H1 (cell line): Measurements from ENCODE around the gene SMOC2. TPM values are rescaled to one million over a fixed set of nuclear protein-coding genes. Genes with fewer than 3 reads are reported as not detected.

ENCODE experiments used
- CTCF ChIA-PET: fragments of 300-600 bp; sonication (Branson Sonifier 250); formaldehyde crosslinking; loops from one replicate; lab custom pipeline; 2021; ENCODE audit not compliant: partially characterized antibody; lab: Charles Lee
- POLR2A ChIA-PET: fragments of 300-600 bp; sonication (Branson Sonifier 250); formaldehyde crosslinking; loops from one replicate; lab custom pipeline; 2021; ENCODE audit warnings: inconsistent platforms; ENCODE audit not compliant: partially characterized antibody; lab: Charles Lee
- DNase-seq, 2 experiments: peaks; one replicate each; pipeline versions ENCODE4 v3.0.0 to v3.0.0-alpha.2; 2010 to 2022; ENCODE audit warnings: low spot score in 2 of 2, low read depth in 1 of 2, mixed read lengths in 1 of 2
- FAIRE-seq: peaks from 2 replicates; lab custom pipeline; 2011; peaks lifted over from hg19 to GRCh38; lab: Jason Lieb, UNC
- H2AFZ ChIP-seq: 2 replicates; pipeline ENCODE4 v1.8.1; 2012; ENCODE audit warnings: low read length, inconsistent platforms
- H2AK5ac ChIP-seq: 2 replicates; pipeline ENCODE4 v1.6.1; 2013; ENCODE audit warnings: low read depth, low read length
- H2BK120ac ChIP-seq: replicated peaks from 2 replicates; pipeline ENCODE3; 2013; ENCODE audit warnings: low read depth, low read length, inconsistent platforms
- H2BK12ac ChIP-seq: 2 replicates; pipeline ENCODE4 v1.6.1; 2013; ENCODE audit warnings: low read depth, low read length
- H2BK15ac ChIP-seq: 2 replicates; pipeline ENCODE4 v1.6.1; 2013; ENCODE audit warnings: low read length
- H2BK20ac ChIP-seq: 2 replicates; pipeline ENCODE4 v1.6.1; 2013; ENCODE audit warnings: low read length
- H2BK5ac ChIP-seq: 2 replicates; pipeline ENCODE4 v1.6.1; 2013; ENCODE audit warnings: low read depth, low read length
- H3K14ac ChIP-seq: 2 replicates; pipeline ENCODE4 v1.6.1; 2013; ENCODE audit warnings: inconsistent platforms; ENCODE audit not compliant: insufficient read length
- H3K18ac ChIP-seq: 2 replicates; pipeline ENCODE4 v1.6.1; 2013; ENCODE audit warnings: low read length; ENCODE audit errors: extremely low read depth
- H3K23ac ChIP-seq: 2 replicates; pipeline ENCODE4 v1.6.1; 2013; ENCODE audit warnings: inconsistent platforms; ENCODE audit not compliant: insufficient read length
- H3K23me2 ChIP-seq: 2 replicates; pipeline ENCODE4 v1.6.1; 2013; ENCODE audit warnings: low read depth, low read length
- H3K27ac ChIP-seq: 2 replicates; pipeline ENCODE4 v1.6.1; 2011; ENCODE audit warnings: low read depth, low read length, inconsistent platforms
- H3K27me3 ChIP-seq, 4 experiments: replicated peaks in 1 of 4; 1 replicate in 1 of 4; 2 replicates in 3 of 4; pipeline versions ENCODE4 v1.6.1 to v1.8.1; 2011 to 2013; ENCODE audit warnings: low read length in 3 of 4, mild to moderate bottlenecking in 3 of 4, inconsistent platforms in 2 of 4, mixed read lengths in 2 of 4, moderate library complexity in 1 of 4; ENCODE audit not compliant: control insufficient read depth in 3 of 4, insufficient read depth in 3 of 4; ENCODE audit errors: extremely low read depth in 1 of 4
- H3K36me3 ChIP-seq, 4 experiments: 2 replicates each; pipeline versions ENCODE4 v1.6.1 to v1.8.1; 2011 to 2013; ENCODE audit warnings: mild to moderate bottlenecking in 4 of 4, low read length in 3 of 4, moderate library complexity in 2 of 4, control low read depth in 1 of 4, inconsistent platforms in 1 of 4; ENCODE audit not compliant: insufficient read depth in 4 of 4, control insufficient read depth in 2 of 4
- H3K4ac ChIP-seq: replicated peaks from 2 replicates; pipeline ENCODE3; 2013; ENCODE audit warnings: low read length, low read depth, mixed read lengths, inconsistent platforms; ENCODE audit not compliant: insufficient read length
- H3K4me1 ChIP-seq, 4 experiments: replicated peaks in 1 of 4; 1 replicate in 1 of 4; 2 replicates in 3 of 4; pipeline versions ENCODE4 v1.6.1 to v1.8.1; 2011 to 2013; ENCODE audit warnings: low read length in 3 of 4, inconsistent platforms in 2 of 4, mixed read lengths in 1 of 4; ENCODE audit not compliant: insufficient read depth in 4 of 4, control insufficient read depth in 3 of 4
- H3K4me2 ChIP-seq, 2 experiments: 2 replicates each; pipeline versions ENCODE4 v1.6.1 to v1.8.1; 2011 to 2013; ENCODE audit warnings: low read depth in 2 of 2, low read length in 2 of 2, control low read depth in 1 of 2, inconsistent platforms in 1 of 2, mild to moderate bottlenecking in 1 of 2; ENCODE audit not compliant: insufficient read depth in 1 of 2
- H3K4me3 ChIP-seq, 4 experiments: fragments of 200-600, 300-600 bp in 1 of 4; sonication (generic), shearing (Covaris generic), sonication (Bioruptor Twin) in 1 of 4; 2 replicates each; pipeline versions ENCODE4 v1.5.1 to v1.8.1; 2011 to 2016; ENCODE audit warnings: low read length in 4 of 4, low read depth in 3 of 4, control low read depth in 2 of 4, inconsistent platforms in 2 of 4, mild to moderate bottlenecking in 2 of 4, mixed read lengths in 1 of 4, moderate library complexity in 1 of 4; ENCODE audit not compliant: insufficient read depth in 2 of 4; ENCODE audit errors: extremely low read depth in 1 of 4
- H3K56ac ChIP-seq: replicated peaks from 2 replicates; pipeline ENCODE3; 2013; ENCODE audit warnings: low read depth, mild to moderate bottlenecking, mixed read lengths, low read length, inconsistent platforms; ENCODE audit not compliant: insufficient read length
- H3K79me1 ChIP-seq: 2 replicates; pipeline ENCODE4 v1.6.1; 2013; ENCODE audit warnings: low read depth, low read length, control low read depth
- H3K79me2 ChIP-seq, 2 experiments: 2 replicates each; pipeline versions ENCODE4 v1.6.1 to v1.8.1; 2012 to 2013; ENCODE audit warnings: low read length in 2 of 2, mild to moderate bottlenecking in 2 of 2, inconsistent platforms in 1 of 2; ENCODE audit not compliant: insufficient read depth in 2 of 2, control insufficient read depth in 1 of 2
- H3K9ac ChIP-seq, 4 experiments: replicated peaks in 1 of 4; 1 replicate in 1 of 4; 2 replicates in 3 of 4; pipeline versions ENCODE4 v1.6.1 to v1.8.1; 2011 to 2013; ENCODE audit warnings: low read depth in 3 of 4, low read length in 3 of 4, control low read depth in 2 of 4, mild to moderate bottlenecking in 2 of 4, moderate library complexity in 2 of 4, inconsistent platforms in 1 of 4; ENCODE audit errors: extremely low read depth in 1 of 4
- H3K9me3 ChIP-seq, 2 experiments: 2 replicates each; pipeline versions ENCODE4 v1.6.1 to v1.8.1; 2012 to 2013; ENCODE audit warnings: mild to moderate bottlenecking in 2 of 2, moderate library complexity in 2 of 2, control low read depth in 1 of 2, inconsistent platforms in 1 of 2, low read depth in 1 of 2, low read length in 1 of 2, mixed read lengths in 1 of 2; ENCODE audit not compliant: insufficient read depth in 2 of 2
- H4K20me1 ChIP-seq, 2 experiments: replicated peaks in 1 of 2; 2 replicates each; pipeline versions ENCODE3 to v1.8.1; 2011 to 2013; ENCODE audit warnings: inconsistent platforms in 2 of 2, low read length in 2 of 2, mild to moderate bottlenecking in 1 of 2; ENCODE audit not compliant: insufficient read depth in 2 of 2, control insufficient read depth in 1 of 2
- H4K5ac ChIP-seq: 2 replicates; pipeline ENCODE4 v1.6.1; 2013; ENCODE audit warnings: low read length, low read depth, mixed read lengths, inconsistent platforms; ENCODE audit not compliant: insufficient read length
- H4K8ac ChIP-seq: 2 replicates; pipeline ENCODE4 v1.8.0; 2013; ENCODE audit warnings: mild to moderate bottlenecking, moderate library complexity, low read length, inconsistent platforms; ENCODE audit not compliant: insufficient read depth; ENCODE audit errors: extremely low read depth
- H4K91ac ChIP-seq: replicated peaks from 2 replicates; pipeline ENCODE3; 2013; ENCODE audit warnings: low read length, mixed read lengths, inconsistent platforms; ENCODE audit not compliant: insufficient read length
- BRCA1 ChIP-seq: IDR thresholded peaks from 2 replicates; pipeline ENCODE4 v1.6.1; 2012; ENCODE audit warnings: low read depth, low read length, improper control_type of control experiment
- CBX5 ChIP-seq: fragments of 300-800, 300-1000 bp; sonication (generic); IDR thresholded peaks from 2 replicates; pipeline ENCODE4 v1.7.1; 2016; ENCODE audit warnings: antibody characterized with exemption, low read length, low read depth
- GABPA ChIP-seq: IDR thresholded peaks from 2 replicates; pipeline ENCODE4 v1.6.1; 2011; ENCODE audit warnings: mild to moderate bottlenecking, low read length, moderate library complexity, borderline replicate concordance; ENCODE audit not compliant: insufficient read depth
- WGBS, 2 experiments: shearing (Covaris generic) in 1 of 2; methylation state at CpG; one replicate each; pipeline versions ENCODE4 v1.1.6 to v1.1.7; 2013 to 2015; ENCODE audit warnings: low lambda C conversion rate in 2 of 2, mixed read lengths in 2 of 2, inconsistent platforms in 1 of 2, low coverage in 1 of 2, missing lambda C conversion rate in 1 of 2; ENCODE audit not compliant: insufficient replicate concordance in 2 of 2, insufficient coverage in 1 of 2, insufficient read length in 1 of 2; ENCODE audit errors: extremely low coverage in 1 of 2, missing lambda C conversion rate in 1 of 2; 5-methylcytosine and 5-hydroxymethylcytosine counted together
- polyA plus RNA-seq, 7 experiments: library from polyadenylated mRNA; depleted of rRNA in 3 of 7; stranded (reverse) in 5 of 7; unstranded in 2 of 7; fragments of >200 nt in 5 of 7; fragments of 200-250 nt in 2 of 7; gene quantifications; 1 replicate in 5 of 7; 2 replicates in 1 of 7; 4 replicates in 1 of 7; pipeline versions ENCODE4 v1.2.1 to v1.2.3, GENCODE V29; 2011 to 2013; ENCODE audit warnings: missing spikeins in 2 of 7, mixed read lengths in 2 of 7
- total RNA-seq: library from RNA; stranded (reverse); fragmentation: NEBNext Ultra II Directional; extraction: Animal tissue kit (Norgen Biotek cat#: 25700); gene quantifications from 2 replicates; pipeline ENCODE4 v1.2.1, GENCODE V29; 2021

SMOC2 gene
- total and polyA plus RNA-seq, 2 of the 8 experiments (the other 6 are each of a cell fraction or from before 2014, with no cell fraction given): 7.7 to 8.5 TPM

DNA sequence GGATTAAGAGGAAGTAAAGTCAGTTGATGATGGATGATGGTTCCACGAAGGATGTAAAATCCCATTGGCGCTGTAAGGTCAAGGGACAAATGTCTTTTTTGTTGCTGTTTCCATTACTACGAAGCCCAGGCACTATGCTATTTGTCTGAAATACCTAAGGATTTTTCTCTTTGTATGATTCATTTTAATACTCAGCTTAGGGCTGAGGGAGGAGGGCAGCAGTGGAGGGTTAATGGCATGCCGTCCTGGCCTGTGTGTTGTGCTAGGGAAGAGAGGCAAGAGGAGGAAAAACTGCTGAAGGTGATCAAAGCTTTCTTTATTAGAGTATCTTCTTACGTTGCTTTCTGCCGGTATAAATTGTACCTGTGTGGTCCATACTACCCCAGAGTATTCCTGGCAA is 6.5 kb upstream of the SMOC2 start:
- no peak overlapping the region for H3K23ac ChIP-seq
- peaks cover 0 to 5% (median 0%) of the 10 kb centered on the region in 4 experiments; a peak in 3 of 7 replicates for H3K27me3 ChIP-seq
- no peak overlapping the region for H3K56ac ChIP-seq
- H3K9me3 ChIP-seq: no peaks in the 10 kb centered on the region
- FAIRE-seq (no peak), DNase-seq (no peak)
- H3K36me3 ChIP-seq: no peaks in the 10 kb centered on the region
- no peak overlapping the region for H3K4me3 ChIP-seq
- H2BK20ac ChIP-seq: no peak overlapping the region
- no peak overlapping the region for H3K18ac ChIP-seq
- TF ChIP-seq BRCA1 (no peak), CBX5 (no peak), GABPA (no peak)
- POLR2A ChIA-PET: no interaction called here
- 95% methylated on average over 6 of the region's 6 CpGs; no CpG with 5 or more reads in 1 of the 2 experiments for WGBS, 2 experiments
- no peak overlapping the region for H4K5ac ChIP-seq
- H3K23me2 ChIP-seq: no peaks in the 10 kb centered on the region
- no peak overlapping the region for H3K4ac ChIP-seq
- no peak overlapping the region for H3K27ac ChIP-seq
- H4K8ac ChIP-seq: no peak overlapping the region
- no peak overlapping the region for H3K9ac ChIP-seq
- no peak overlapping the region for H2BK15ac ChIP-seq
- H2AFZ ChIP-seq: no peak overlapping the region
- H3K79me2 ChIP-seq: no peaks in the 10 kb centered on the region
- no peak overlapping the region for H2BK5ac ChIP-seq
- no peak overlapping the region for H3K14ac ChIP-seq
- H2AK5ac ChIP-seq: no peak overlapping the region
- no peaks in the 10 kb centered on the region for H3K79me1 ChIP-seq
- no peak overlapping the region for H3K4me2 ChIP-seq
- no peak overlapping the region for H4K91ac ChIP-seq
- H3K4me1 ChIP-seq: peaks cover 0 to 4% (median 2%) of the 10 kb centered on the region in 4 experiments; a peak in 4 of 7 replicates
- H2BK120ac ChIP-seq: no peak overlapping the region
- peaks cover 0 to under 1% of the 10 kb centered on the region in 2 experiments for H4K20me1 ChIP-seq
- CTCF ChIA-PET: interaction anchor here (0.7 to 1.4 kb wide), 5 partner anchors 13 to 431 kb away, joined by 3 to 4 read pairs (median 3); no protein-coding TSS in a partner anchor
- no peak overlapping the region for H2BK12ac ChIP-seq
